HG03460 (cell line): ENCODE results near the gene NRP2.

Source experiments
- ATAC-seq: cut with Tn5 transposase; IDR thresholded peaks from one replicate; pipeline ENCODE4 v1.9.1; 2021; ENCODE audit not compliant: unreplicated experiment

The NRP2 gene

GRCh38 chr2:205802065-205802464 is 119.8 kb downstream of the NRP2 start:
- no peak for ATAC-seq

GRCh38 chr2:205802941-205803340 is 120.6 kb downstream of the NRP2 start:
- no peak for ATAC-seq

GRCh38 chr2:205803500-205803899 is 121.2 kb downstream of the NRP2 start:
- no peak for ATAC-seq

GRCh38 chr2:205805136-205805535 is 122.8 kb downstream of the NRP2 start:
- no peak for ATAC-seq

- no peak for ATAC-seq
These were observed 124.0 kb downstream of the NRP2 start for GRCh38 chr2:205806143-205806905.

GRCh38 chr2:205807229-205807628 is 124.9 kb downstream of the NRP2 start:
- ATAC-seq: no peak

- no peak for ATAC-seq
These were observed 125.5 kb downstream of the NRP2 start for GRCh38 chr2:205807758-205808157.

- ATAC-seq: no peak
These were observed 126.3 kb downstream of the NRP2 start for GRCh38 chr2:205808486-205809121.

- no peak for ATAC-seq
These were observed 129.1 kb downstream of the NRP2 start for GRCh38 chr2:205811387-205811786.

GRCh38 chr2:205814039-205814364 is 131.7 kb downstream of the NRP2 start:
- ATAC-seq: no peak

- ATAC-seq: no peak
These were observed 133.4 kb downstream of the NRP2 start for GRCh38 chr2:205815673-205816072.

- ATAC-seq: no peak
These were observed 134.0 kb downstream of the NRP2 start for GRCh38 chr2:205816268-205816667.

- no peak for ATAC-seq
These were observed 140.3 kb downstream of the NRP2 start for GRCh38 chr2:205822579-205822978.

GRCh38 chr2:205827809-205828365 is 145.6 kb downstream of the NRP2 start:
- ATAC-seq: no peak

GRCh38 chr2:205833864-205834263 is 151.6 kb downstream of the NRP2 start:
- no peak for ATAC-seq

GRCh38 chr2:205834796-205835195 is 152.5 kb downstream of the NRP2 start:
- ATAC-seq: no peak

- no peak for ATAC-seq
These were observed 153.0 kb downstream of the NRP2 start for GRCh38 chr2:205835251-205835791.

GRCh38 chr2:205835923-205836322 is 153.6 kb downstream of the NRP2 start:
- ATAC-seq: no peak

GRCh38 chr2:205836477-205837221 is 154.3 kb downstream of the NRP2 start:
- ATAC-seq: no peak

GRCh38 chr2:205837663-205838062 is 155.4 kb downstream of the NRP2 start:
- ATAC-seq: no peak

- no peak for ATAC-seq
These were observed 163.1 kb downstream of the NRP2 start for GRCh38 chr2:205845446-205845845.
